ENCODE data around the gene OTOS. TPM values are rescaled to one million over a fixed set of nuclear protein-coding genes. Genes with fewer than 3 reads are reported as not detected.

The OTOS gene
- total RNA-seq, 1 donor from 2014 or later: not detected

DNA sequence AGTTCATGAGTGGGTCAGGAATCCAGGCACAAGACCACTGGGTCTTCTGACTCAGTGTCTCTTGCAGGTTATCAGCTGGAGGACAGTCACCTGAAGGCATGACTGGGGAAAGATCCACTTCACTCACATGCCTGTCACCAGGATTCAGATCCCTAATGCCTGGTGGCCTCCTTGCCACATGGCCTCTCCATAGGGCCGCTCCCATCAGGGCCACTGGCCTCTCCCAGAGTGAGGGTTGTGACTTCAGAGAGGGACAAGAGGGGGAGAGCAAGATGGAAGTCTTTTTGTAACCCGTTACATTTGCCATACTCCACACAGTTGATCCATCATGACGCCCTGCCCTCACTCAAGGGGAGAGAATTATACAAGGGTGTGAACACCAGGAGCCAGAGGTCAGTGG lies 13.0 kb upstream of the OTOS start:
- no peak for DNase-seq (ENCODE audit: low read depth)

DNA sequence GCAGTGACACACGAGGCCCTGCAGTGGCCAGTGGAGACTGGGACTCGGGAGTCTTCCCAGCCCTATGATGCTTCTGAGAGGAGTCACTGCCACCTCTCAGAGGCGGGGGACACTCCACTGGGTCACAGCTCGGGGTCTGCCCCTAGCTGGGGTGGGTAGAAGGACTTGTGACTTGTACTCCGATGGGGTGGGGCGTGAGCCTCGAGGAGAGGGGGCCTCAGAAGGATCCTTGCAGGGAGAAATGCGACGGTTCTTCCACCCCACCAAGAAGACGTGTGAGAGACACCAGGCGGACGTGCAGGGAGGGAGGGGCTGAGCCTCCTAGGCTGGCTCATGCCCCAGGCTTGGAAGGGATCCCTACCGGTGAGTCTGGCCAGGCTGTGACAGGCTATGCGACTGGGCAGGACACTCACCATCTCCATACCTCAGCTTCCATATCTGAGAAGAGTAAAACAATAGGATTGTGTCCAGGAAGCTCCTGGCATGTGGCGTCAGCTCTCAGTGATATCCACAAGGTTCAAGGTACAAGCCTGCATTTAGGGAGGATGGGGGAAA lies 11.1 kb upstream of the OTOS start:
- DNase-seq (ENCODE audit: low read depth): no peak

DNA sequence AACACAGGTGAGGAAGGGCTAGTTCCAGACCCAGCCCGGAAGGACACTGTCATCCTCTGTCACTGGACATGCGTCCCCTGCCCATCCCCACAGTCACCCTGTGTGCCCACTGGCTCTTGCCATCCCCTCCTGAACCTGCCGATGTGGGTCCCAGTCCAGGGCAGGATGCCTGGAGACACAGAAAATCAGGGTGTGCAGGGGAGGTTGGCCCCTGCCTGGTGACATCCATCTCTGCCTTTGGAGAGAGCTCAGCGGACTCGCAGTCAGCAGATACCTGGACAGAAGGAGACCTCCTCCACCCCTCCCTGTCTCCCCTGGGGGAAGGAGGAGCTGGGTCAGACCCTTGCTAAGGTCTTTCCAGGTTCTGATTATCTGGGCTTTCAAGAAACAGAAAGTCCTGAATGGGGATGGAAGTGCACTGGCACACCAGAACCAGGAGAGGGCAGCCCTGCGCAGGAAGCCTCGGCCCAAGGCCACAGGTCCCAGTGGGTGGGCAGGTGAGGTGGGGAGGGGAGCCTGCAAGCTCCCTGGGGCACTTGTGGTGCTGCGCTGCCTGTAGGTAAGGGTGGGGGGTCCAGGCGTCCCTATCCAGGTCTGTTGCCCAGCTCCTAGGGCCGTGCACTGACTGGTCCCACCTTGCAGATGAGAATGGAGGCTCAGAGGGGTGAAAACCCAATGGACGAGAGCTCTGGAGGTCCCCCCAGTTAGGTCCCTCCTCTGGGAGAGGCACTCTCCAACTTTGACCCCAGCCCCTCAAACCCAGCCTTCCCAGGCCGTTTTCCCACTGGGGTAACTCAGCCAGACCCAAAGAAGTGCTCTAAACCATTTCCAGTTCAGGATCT lies 9.7 kb upstream of the OTOS start:
- peak; percentile 55 for DNase-seq (ENCODE audit: low read depth)

DNA sequence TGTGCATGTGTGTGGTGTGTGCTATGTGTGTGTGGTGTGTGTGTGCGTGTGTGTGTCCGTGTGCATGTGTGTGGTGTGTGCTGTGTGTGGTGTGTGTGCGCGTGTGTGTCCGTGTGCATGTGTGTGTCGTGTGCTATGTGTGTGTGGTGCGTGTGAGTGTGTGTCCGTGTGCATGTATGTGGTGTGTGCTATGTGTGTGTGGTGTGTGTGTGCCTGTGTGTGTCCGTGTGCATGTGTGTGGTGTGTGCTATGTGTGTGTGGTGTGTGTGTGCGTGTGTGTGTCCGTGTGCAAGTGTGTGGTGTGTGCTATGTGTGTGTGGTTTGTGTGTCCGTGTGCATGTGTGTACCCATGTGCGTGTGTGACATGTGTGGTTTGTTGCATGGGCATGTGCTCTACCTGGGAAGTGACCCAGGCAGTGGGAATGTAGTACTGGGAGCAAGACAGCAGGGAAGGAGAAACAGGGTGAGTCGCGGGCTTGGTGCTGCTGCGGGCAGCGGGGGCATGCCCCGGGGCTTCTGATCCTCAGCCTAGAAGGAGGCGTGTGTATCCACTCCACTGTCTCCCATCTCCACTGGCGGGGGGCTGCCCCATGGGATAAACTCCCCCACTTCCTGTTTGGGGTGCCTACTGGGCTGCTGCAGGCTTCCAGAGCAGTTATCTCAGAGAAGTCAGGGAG lies 7.6 kb upstream of the OTOS start:
- DNase-seq (ENCODE audit: low read depth): no peak

DNA sequence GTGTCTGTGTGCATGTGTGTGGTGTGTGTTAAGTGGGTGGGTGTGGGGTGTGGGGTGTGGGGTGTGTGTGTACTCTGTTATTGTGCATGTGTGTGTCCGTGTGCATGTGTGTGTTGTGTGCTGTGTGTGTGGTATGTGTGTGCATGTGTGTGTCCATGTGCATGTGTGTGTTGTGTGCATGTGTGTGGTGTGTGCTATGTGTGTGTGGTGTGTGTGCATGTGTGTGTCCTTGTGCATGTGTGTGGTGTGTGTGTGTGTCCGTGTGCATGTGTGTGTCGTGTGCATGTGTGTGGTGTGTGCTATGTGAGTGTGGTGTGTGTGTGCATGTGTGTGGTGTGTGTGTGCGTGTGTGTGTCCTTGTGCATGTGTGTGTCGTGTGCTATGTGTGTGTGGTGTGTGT lies 6.9 kb upstream of the OTOS start:
- no peak for DNase-seq (ENCODE audit: low read depth)

DNA sequence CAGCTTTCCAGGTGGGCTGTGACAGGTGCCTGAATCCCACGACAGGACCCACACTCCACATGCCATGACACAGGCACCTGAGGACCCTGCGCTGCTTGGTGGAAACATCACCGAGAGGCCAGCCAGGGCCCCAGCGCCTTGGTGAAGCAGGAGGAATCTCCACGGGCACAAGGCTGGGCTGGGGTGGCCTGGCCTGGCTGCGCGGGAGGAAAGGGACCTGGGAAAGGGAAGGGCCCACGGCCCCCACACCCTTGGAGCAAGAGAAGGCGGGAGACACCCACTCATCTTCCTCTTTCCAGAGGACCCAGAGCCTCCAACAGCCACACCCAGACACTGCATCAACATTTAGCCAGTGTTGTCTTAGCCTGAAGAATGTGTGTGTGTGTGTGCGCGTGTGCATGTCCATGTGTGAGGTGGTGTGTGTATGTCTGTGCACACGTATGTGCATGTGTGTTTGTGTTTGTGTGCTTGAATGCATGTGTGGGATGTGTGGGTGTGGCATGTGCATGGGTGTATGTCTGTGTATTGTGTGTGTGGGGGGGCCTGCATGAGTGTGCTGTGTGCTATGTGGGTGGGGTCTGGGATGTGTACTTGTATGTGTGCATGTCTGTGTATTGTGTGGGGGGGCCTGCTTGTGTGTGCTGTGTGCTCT lies 6.3 kb upstream of the OTOS start:
- no peak for DNase-seq (ENCODE audit: low read depth)

DNA sequence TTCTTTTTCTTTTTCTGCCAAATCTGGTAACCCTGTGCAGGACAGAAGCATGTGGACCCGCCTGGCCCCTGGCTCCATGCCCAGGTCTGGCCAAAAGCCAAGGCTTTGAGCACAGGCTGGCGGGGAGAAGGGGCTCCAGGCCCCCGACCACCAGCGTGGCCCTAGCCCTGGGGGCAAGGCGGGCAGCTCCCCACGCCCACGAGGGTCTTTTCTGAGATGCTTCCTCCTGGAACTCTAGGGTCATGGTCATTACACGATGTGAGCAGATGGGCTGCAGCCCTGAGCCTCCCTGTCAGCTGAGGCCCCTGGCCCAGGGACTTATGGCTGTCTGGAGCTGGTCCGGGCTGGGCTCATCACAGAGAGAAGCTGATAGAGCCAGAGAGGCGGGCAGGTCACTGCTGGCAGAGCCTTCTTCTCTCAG lies 5.7 kb upstream of the OTOS start:
- no peak for DNase-seq (ENCODE audit: low read depth)

DNA sequence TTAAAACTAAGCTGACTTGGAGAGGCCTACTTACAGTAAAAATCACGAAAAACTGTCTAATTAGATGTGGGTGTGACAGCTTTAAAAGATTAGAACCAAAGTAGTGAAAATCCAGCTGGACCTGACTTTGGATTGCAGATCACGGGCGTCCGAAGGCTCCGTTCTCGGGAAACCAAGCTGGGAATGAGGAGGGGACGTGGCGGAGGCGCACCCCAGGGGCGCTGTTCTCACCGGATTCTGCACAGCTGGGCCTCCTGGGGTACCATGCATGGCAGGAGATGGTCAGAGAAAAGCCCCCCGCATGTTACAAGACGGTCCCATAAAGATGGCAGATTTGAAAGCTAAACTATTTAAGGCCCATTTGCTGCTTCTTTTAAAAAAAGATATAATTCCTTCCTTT lies 5.0 kb upstream of the OTOS start:
- no peak for DNase-seq (ENCODE audit: low read depth)

DNA sequence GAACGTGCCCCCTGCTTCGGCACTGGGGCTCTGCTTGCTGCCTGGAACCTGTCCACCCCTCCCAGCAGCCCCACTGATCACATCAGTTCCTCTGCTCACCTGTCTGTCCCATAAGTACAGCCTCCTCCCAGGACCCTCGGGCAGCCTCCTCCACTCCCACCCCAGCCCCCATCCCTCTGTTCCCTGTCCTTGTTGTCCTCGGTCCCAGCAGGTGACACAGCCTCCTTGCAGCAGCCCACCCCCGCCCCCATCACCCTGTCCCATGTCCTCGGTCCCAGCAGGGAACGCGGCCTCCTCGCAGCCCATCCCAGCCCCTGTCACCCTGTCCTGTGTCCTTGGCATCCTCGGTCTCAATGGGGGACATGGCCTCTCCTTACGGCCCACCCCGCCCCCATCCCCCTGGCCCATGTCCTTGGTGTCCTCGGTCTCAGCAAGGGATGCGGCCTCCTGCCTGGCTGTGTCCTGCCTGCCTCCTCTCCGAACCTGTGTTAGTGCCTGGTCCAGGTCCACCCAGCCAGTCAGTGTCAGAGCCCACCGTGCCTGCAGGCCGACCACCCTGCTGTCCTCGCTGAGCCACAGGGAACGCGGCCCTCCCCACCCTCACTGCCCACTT lies 4.3 kb upstream of the OTOS start:
- no peak for DNase-seq (ENCODE audit: low read depth)

DNA sequence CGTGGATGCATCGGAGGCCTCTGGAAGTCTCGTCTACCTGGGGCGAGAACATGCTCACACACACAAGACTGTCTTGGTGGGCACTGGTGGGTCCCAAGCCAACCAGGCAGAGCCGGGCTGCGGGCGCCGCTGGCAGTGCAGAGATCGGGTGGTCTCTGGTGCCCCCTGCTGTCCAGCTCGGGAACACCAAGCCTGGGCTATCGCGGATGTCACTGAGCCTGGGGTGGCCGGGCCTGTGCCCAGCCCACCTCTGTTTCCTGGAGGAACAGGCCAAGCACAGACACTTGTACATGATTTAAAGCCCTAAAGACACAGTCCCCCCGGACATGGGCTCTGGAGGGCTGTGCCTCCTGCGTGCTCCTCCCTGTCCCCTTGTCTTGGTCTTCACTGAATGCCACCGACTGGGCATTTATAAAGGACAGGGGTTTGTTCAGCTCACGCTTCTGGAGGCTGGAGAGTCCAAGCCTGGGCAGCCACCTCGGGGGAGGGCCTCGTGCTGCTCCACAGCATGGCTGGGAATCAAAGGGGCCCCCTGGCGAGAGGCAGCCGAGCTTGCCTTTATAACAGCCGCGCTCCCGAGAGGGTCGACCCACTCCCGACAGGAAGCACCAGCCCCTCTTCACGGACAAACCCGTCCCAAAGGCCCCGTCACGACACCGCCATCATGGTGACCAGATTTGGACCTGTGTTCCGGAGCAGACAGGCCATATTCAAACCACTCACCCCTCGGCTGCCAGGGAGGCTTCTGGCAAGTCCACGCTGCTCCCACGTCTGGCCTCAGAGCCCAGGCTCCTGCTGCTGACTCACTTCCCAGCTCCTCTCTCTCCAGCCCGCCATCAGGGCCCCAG lies 3.6 kb upstream of the OTOS start:
- DNase-seq (ENCODE audit: low read depth): peak; percentile 53

DNA sequence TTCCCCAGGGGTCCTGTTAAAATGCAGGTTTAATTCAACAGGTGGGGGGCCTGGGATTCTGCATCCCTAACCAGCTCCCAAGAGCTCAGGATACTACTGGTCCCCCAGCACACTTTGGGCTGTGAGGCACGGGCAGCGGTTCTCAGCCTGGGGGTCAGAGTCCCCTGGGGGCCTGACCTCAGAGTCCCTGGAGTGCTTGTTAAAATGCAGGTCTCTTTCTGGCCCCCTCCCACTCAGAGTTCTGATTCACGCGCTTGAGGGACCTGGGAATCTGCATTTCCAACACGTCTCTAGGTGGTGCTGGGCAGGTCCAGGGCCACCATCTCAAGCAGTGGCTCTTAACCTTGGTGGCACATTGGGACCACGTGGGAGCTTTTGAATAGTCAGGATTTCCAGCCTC lies 2.8 kb upstream of the OTOS start:
- DNase-seq (ENCODE audit: low read depth): no peak

DNA sequence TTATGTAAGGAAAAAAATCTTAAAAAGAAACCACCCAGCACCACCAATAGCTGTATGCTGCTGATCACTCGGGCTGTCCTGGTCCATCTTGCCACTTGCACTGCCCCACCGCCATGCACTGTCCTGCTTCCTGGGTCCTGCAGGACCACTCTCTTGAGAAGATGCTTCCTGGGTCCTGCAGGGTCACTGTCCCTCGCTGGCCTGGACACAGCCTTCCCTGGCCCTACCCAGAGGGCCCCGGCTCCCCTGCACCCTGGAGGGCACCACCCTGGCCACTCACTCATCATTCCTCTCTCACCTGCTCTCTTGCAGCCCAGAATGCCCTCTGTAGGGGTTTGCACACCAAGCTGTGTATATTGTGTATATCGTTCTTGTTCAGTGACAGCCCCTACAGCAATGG lies 2.4 kb upstream of the OTOS start:
- no peak for DNase-seq (ENCODE audit: low read depth)

DNA sequence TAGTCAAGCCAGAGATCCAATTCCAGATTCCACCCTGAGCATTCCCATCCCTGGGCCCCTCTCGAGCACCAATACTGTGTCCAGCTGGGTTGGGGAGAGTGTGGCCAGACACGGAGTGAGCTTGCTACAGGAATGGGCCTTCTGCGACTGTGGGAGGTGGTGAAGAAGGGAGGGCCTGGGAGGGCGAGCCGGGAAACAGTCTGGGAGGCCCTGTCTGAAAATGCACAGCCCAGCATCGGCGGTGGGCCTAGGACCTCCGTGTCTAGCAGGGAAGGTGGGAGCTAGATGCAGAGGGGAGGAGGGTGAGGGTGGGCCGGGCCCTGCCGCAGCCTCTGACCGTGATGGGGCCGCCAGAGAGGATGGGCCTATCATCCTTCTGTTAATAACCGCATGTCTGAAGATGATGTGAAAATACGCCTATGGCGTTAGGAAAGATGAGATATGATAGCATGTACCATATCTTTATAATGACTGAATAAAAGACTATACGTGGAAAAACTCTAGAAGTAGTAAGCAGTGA lies 1.9 kb upstream of the OTOS start:
- no peak for DNase-seq (ENCODE audit: low read depth)

DNA sequence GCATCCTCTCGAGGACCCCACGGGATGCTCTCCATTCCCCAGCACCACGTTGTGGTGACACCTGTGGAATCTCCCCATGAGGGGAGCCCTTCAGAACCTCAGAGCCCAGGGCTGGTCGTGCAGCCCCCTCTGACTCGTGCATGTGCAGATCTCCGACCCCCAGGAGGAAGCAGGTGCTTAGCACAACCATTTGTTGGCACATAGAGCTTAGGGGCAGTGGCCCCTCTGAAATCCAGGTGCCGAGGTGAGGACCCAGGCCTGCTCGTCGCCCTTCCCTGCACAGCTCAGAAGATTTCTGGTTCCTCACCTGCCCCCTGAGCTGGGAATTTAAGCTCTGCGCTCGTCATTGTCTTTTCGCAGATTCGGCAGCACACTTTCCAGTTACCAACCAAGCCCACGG lies 1.3 kb upstream of the OTOS start:
- no peak for DNase-seq (ENCODE audit: low read depth)

DNA sequence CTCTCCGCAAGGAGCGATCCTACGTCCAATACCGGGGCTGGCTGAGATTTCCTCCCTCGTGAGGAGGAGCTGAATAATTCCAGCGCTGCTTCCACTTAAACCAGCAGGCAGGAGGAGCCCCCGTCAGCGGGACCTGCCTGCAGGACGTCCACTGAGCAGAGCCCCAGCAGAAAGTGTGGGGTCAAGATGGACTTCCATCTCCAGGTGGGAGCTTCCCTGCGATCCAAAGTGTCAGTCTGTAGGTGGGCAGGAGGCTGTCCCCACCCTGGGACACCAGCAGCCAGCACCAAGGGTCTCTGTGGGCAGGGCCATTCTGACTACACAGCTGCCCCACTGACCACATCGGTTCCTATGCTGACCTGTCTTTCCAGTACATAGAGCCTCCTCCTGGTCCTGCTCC lies 462 bp upstream of the OTOS start:
- no peak for DNase-seq (ENCODE audit: low read depth)

DNA sequence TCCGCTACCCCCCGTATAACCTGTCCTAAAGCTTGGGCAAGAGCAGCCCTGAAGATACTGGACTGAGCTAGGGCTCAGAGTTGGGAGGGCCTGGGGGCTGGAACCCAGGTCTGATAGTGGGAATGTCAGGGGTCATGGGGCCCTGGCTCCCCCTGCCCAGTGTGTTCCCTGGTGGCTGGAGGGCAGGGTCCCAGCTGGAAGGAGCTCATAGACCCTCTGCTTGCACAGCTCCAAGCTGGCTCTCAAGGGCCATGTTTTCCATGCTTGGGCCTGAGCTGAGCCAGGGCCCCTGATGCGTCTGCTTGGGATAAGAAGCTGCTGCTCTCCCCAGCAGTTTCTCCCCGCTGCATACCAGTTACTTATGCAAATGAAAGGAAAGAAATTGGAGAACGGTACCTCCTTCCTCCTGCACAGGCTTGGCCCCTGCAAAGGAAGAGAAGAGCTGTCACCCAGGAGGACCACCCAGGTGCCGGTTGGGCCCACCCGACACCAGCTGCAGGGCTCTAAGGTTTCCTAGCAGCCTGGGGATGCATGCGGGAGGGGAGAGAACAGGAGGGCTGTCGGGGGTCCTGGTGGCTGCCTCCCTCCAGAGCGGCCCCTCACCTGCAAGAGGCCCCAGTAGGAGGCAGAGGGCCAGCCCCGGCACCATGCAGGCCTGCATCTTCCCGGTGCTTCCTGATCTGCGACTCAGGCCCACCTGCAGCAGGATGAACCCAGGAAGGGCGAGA lies 628 bp downstream of the OTOS start:
- DNase-seq (ENCODE audit: low read depth): no peak

DNA sequence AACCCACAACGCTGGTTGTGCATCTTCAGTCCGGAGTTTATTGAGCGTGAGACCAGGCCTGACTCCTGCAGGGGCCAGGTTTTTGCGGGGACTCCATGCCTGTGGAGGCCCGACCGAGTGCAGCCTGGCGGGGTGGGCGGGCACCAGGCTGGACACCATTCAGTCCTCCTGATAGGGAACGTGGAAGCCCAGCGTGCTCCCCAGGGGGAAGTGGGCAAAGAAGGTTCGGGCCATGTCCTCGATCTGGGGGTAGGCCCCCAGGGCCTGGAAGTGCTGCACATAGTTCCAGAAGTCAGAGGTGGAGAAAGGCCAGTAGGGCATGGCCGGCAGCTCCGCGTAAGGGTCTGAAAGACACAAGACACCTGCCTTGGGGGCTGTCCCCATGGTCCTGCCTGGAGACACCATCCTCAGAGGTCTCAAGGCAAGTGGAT lies 1.4 kb downstream of the OTOS start:
- DNase-seq (ENCODE audit: low read depth): no peak

DNA sequence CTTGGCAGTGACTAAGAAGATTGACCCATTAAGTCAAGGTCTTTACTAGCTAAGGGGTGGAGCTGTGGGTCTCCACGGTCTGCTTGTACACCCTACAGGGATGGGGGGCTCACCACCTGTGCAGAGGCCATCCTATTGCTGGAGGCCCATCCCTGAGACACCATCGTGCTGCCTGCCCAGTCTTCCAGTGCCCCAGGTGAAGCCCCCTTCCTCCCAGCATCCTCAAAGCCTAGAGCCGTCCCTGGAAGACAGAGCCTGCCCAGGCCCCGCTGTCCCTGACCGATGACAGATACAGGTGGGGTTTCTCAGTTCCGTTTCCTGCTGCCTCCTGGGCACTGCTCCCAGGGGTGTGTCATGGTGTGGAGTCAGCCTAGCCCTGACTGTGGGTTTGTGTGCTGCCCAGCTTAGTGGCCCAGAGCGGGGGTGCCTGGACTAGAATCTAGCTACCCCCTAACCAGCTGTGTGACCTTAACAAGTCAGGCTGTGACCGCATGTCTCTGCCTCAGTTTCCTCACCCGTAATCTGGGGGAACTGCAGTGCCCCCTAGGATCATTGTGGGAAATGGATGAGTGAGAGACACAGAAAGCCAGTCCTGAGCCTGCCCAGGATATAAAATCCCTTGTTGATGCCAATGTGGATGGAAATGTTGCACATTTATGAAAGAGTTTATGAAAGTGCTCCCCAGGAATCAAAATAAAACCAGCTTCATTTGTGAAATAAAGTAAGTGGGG lies 2.0 kb downstream of the OTOS start:
- no peak for DNase-seq (ENCODE audit: low read depth)
